Renal cortical epithelial cell (primary cell): ENCODE measurements around the gene ZNF652. TPM values are rescaled to one million over a fixed set of nuclear protein-coding genes. Genes with fewer than 3 reads are reported as not detected.

Source experiments
- DNase-seq: peaks from one replicate; pipeline ENCODE4 v3.0.0-alpha.2; 2011; ENCODE audit warnings: low read depth
- total RNA-seq: library from RNA; depleted of rRNA; stranded (reverse); fragments of >200 nt; gene quantifications from 2 replicates; pipeline ENCODE4 v1.2.3, GENCODE V29; 2014

The ZNF652 gene
- total RNA-seq, 1 donor from 2014 or later = 28.4 TPM

DNA sequence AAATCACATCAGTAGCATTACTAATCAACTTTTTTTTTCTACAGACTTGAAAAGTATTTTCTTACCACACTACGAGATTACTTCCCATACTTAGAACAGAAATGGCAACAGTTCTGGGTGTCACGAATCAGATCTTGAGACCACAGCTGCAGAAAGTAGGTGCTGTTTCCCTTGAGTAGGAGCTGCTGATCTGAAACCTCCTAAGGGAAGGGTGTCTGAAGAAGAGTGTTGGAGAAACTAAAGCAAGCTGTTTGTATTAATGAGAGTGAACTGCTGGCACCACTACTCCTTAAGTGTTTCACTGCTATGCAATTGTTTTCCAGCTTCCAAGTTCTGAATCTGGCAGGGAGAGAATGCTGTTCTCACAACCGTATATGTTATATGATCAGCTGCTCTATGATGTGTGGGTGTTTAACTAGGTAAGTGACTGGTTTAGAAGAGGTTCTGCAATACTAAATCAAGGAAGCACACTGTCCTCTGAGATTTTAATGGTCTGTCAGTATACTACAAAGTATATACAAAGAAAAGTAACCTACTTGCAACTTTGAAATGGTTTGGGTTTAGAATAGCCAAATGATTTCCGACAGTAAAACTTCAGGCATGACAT is 3.3 kb downstream of the ZNF652 start:
- DNase-seq = no peak

DNA sequence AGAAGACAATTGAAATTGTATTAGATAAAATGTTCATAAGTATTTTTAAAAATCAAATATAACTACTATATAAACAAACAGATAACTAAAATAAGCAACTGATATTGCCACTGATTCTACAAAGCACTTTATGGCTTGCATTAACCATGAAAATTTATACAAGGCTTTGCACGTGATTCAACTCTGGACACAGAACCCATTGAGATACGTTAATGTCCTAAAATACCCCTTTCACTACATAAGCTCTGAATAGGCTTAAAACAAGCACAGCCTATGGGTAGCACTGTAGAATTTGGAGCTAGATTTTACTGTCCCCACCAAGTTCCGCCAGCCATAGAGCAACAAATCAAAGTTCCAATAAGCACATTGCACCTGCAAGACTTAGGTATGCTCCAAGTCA is 4.5 kb downstream of the ZNF652 start:
- DNase-seq = no peak

GRCh38 chr17:49356320-49356719 is 5.7 kb downstream of the ZNF652 start:
- no peak for DNase-seq

- no peak for DNase-seq
Measured at GRCh38 chr17:49353607-49354006, 8.4 kb downstream of the ZNF652 start.

- DNase-seq = no peak
Measured at GRCh38 chr17:49352587-49353154, 9.4 kb downstream of the ZNF652 start.

- no peak for DNase-seq
Measured at GRCh38 chr17:49351572-49352140, 10.4 kb downstream of the ZNF652 start.

- DNase-seq = no peak
Measured at GRCh38 chr17:49349541-49349940, 12.5 kb downstream of the ZNF652 start.

DNA sequence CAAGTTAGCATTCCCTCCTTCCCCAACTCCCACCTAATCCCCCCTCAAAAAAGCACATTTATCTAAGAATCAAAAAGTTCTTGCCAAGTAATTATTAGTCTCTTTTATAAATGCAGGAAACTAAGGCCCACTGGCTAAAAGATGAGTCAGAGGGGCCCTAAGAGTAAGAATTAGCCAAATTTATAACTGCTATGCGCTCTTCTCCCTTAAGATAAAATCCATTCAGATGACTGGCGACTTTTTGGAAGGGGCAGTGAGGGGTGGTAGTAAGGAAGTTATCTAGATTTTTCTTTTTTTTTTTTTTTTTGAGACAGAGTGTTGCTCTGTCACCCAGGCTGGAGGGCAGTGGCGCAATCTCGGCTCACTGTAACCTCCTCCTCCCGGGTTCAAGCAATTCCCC is 17.1 kb downstream of the ZNF652 start:
- DNase-seq = no peak

DNA sequence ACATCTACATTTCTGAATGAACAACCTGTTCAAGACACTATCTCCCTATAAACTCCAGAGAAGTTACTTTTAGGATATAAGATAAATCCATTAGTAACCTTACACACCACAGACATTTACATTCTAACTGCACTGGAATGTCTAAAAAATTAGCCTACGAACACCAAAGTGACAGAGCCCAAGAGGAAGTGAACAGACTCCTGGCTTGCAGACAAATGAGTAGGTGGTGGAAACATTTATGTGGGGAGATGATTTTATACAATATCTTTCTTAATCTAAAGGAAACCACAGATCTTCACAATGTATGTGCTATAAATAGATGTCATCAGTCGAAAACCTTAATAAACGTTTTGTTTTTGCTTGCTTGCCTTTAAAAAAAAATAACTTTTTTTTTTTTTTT is 18.8 kb downstream of the ZNF652 start:
- DNase-seq = no peak

DNA sequence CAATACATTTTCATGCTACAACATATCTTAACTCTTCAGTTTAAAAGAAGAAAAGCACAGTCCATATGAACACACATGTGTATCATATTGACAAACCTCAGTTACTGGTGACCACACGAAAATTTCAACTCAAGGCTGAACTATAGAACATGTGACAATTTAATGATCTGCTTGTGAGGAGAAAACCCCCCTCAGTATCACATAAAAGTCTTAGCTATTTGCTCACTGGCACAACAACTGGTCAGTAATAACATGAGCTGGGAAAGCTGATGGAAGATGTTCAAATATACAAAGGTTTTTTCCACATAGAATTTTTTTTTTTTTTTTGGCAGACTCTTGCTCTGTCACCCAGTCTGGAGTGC is 19.5 kb downstream of the ZNF652 start:
- DNase-seq = no peak

DNA sequence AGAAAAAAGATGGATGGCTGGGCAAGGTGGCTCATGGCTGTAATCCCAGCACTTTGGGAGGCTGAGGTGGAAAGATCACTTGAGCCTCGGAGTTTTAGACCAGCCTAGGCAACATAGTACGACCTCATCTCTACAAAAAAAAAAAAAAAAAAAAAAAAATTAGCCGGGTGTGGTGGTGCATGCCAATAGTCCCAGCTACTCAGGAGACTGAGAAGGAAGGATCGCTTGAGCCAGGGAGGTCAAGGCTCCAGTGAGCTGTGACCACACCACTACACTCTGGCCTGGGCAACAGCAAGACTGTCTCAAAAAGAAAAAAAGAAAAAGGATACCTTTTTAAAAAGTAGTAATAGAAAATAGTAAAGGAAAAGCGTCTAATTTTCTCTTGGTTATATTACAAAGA is 20.7 kb downstream of the ZNF652 start:
- DNase-seq = no peak

GRCh38 chr17:49339354-49339753 is 22.7 kb downstream of the ZNF652 start:
- DNase-seq = no peak

- no peak for DNase-seq
Measured at GRCh38 chr17:49338883-49339282, 23.2 kb downstream of the ZNF652 start.

DNA sequence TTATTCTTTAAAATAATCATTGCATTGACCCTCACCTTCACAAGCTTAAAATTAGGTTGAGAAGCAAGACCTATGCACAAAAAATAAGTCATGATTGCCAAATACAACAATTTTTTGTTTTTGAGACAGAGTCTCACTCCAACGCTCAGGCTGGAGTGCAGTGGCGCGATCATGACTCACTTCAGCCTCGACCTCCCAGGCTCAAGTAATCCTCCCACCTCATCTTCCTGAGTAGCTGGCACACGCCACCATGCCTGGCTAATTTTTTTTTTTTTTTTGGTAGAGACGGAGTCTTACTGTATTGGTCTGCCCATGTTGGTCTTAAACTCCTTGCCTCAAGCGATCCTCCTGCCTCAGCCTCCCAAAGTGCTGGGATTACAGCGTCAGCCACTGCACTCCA is 24.2 kb downstream of the ZNF652 start:
- peak; percentile 50 for DNase-seq

- no peak for DNase-seq
Measured at GRCh38 chr17:49334744-49335512, 27.1 kb downstream of the ZNF652 start.

DNA sequence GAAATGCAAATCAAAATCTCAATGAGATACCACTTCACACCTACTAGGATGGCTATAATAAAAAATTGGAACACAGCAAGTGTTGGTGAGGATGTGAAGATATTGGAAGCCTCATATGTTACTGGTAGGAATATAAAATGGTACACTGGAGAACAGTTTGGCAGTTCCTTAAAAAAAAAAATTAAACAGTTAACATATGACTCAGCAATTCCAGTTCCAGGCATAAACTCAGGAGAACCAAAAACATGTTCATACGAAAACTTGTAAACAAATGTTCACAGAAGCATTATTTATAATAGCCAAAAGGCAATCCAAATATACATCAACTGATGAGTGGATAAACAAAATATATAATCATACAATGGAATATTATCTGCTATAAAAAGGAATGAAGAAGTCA is 28.2 kb downstream of the ZNF652 start:
- DNase-seq = peak; percentile 38

DNA sequence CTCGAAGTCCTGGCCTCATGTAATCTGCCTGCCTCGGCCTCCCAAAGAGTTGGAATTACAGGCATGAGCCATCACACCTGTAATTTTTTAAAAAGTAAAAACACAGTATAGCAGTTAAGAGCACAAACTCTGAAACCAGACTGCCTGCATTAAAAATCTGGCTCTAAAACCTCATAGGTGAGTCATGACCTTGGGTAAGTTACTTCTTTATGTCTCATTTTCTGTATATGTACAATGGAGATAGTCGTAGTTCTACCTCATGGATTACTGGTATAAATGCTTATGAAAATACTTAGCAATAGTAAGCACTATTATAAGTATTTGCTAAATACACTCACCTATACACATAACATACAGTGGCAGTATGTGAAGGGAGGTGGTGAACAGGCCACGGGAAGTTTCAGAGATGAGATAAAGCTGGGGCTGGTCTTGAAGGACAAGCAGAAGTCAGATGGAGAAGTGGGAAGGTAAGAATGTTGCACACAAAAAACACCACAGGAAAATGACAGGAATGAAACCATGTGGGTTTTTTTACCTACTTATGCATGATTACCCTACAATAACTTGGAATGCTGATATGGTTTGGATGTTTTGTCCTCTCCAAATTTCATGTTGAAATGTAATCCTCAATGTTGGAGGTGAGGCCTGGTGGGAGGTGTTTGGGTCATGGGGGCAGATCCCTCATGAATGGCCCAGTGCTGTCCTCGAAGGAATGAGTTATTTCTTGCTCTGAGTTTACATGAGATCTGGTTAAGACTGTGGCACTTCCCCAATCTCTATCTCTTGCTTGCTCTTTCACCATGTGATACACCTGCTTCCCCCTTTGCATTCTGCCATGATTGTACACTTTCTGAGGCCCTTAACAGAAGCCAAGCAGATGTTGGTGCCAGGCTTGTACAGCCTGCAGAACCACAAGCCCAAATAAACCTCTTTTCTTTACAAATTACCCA is 33.9 kb downstream of the ZNF652 start:
- DNase-seq = peak; percentile 36

GRCh38 chr17:49325980-49326379 is 36.1 kb downstream of the ZNF652 start:
- no peak for DNase-seq

DNA sequence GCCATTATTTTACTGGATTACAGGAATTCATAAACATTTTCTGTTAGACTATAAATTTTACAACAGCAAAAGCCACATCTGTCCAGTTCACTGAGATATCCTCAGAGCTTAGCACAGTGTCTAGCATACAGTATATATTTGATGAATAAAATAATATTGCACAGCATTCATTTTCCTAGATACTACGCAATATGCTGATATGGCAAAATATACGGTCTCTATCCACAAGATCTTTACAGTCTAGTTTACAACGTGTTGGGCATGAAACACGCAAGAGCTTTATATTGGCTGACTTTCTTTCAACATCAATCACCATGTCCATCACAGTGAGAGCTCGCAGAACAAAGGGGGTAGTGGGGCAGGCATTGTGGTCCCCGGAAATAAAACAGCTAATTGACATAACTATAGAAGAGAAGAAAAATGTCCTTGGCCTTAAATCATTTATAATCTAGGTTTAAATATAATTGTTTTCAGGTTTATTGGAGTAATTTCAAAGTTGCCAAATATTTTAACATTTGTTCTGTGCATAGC is 43.5 kb downstream of the ZNF652 start:
- no peak for DNase-seq

GRCh38 chr17:49316889-49317675 is 45.0 kb downstream of the ZNF652 start:
- DNase-seq = peak; percentile 78

GRCh38 chr17:49316258-49316570 is 45.8 kb downstream of the ZNF652 start:
- DNase-seq = peak; percentile 32
